Calu3 (cell line): Measurements from ENCODE around the gene HOXD9. TPM values are rescaled to one million over a fixed set of nuclear protein-coding genes. Genes with fewer than 3 reads are reported as not detected.

Experiments used
- BruUV-seq: library from RNA; stranded (reverse); fragments of 400-500 nt; replicated peaks from 2 replicates; lab custom pipeline; 2021; lab: Mats Ljungman, UMichigan
- CTCF ChIA-PET: fragments of 300-600 bp; sonication (Branson Sonifier 250); formaldehyde crosslinking; loops from one replicate; lab custom pipeline; 2022; ENCODE audit warnings: antibody characterized with exemption; lab: Charles Lee
- DNase-seq: peaks from one replicate; pipeline ENCODE4 v3.0.0; 2022
- H3K27ac Mint-ChIP-seq: one replicate; pipeline ENCODE4 v1.8.0; 2022; ENCODE audit warnings: mixed read lengths; ENCODE audit not compliant: unreplicated experiment
- H3K27me3 Mint-ChIP-seq: one replicate; pipeline ENCODE4 v1.8.0; 2022; ENCODE audit warnings: mixed read lengths; ENCODE audit not compliant: unreplicated experiment
- H3K36me3 Mint-ChIP-seq: one replicate; pipeline ENCODE4 v1.8.0; 2022; ENCODE audit warnings: mild to moderate bottlenecking, moderate library complexity, mixed read lengths; ENCODE audit not compliant: insufficient read depth, unreplicated experiment
- H3K4me1 Mint-ChIP-seq: one replicate; pipeline ENCODE4 v1.8.0; 2022; ENCODE audit warnings: mild to moderate bottlenecking, low read depth, mixed read lengths; ENCODE audit not compliant: unreplicated experiment
- H3K4me3 Mint-ChIP-seq: one replicate; pipeline ENCODE4 v1.8.0; 2022; ENCODE audit warnings: mild to moderate bottlenecking, low read depth, moderate library complexity, mixed read lengths; ENCODE audit not compliant: unreplicated experiment
- H3K9me3 Mint-ChIP-seq: one replicate; pipeline ENCODE4 v1.8.0; 2022; ENCODE audit warnings: low read depth, mixed read lengths; ENCODE audit not compliant: unreplicated experiment
- intact Hi-C: fragments of 100-400 bp; cut with micrococcal nuclease; formaldehyde crosslinking; loops from one replicate; pipeline ENCODE4 v1.10.0; 2022; ENCODE audit not compliant: unreplicated experiment
- total RNA-seq: library from RNA; stranded (reverse); gene quantifications from 2 replicates; pipeline ENCODE4 v1.2.3, GENCODE V29; 2022
- TF ChIP-seq, protein P1 (sequence below): fragments of 200-600 bp; IDR thresholded peaks from one replicate; pipeline ENCODE4 v1.8.0; 2022; ENCODE audit warnings: antibody characterized with exemption; ENCODE audit not compliant: unreplicated experiment

The HOXD9 gene
- total RNA-seq, 1 experiment from 2014 or later = not detected

DNA sequence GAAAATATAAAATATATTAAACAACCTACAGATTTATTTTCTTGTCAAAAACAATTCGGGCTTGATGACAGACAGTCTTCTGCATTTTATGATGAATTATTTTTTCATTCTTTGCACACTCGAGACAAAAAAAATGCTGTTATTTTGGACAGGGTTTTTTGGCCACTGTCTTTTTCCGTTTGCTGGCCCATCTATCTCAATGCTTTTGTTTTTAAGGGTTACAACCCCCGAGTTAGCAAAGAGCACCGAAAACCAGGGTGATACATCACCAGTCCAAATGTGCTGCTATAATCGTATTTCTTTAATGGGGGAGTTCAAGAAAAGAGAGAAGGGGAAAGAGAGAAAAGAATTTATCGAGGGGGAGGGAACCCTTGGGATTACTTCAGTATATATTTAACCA lies 46.5 kb upstream of the HOXD9 start:
- Mint-ChIP-seq H3K27ac (no peak overlapping the region), H3K4me3 (no peak overlapping the region), H3K4me1 (peaks cover 8% of the 10 kb centered on the region), H3K9me3 (no peaks in the 10 kb centered on the region), H3K36me3 (peaks cover 15% of the 10 kb centered on the region), H3K27me3 (peaks cover 44% of the 10 kb centered on the region)
- TF ChIP-seq, protein P1, sequence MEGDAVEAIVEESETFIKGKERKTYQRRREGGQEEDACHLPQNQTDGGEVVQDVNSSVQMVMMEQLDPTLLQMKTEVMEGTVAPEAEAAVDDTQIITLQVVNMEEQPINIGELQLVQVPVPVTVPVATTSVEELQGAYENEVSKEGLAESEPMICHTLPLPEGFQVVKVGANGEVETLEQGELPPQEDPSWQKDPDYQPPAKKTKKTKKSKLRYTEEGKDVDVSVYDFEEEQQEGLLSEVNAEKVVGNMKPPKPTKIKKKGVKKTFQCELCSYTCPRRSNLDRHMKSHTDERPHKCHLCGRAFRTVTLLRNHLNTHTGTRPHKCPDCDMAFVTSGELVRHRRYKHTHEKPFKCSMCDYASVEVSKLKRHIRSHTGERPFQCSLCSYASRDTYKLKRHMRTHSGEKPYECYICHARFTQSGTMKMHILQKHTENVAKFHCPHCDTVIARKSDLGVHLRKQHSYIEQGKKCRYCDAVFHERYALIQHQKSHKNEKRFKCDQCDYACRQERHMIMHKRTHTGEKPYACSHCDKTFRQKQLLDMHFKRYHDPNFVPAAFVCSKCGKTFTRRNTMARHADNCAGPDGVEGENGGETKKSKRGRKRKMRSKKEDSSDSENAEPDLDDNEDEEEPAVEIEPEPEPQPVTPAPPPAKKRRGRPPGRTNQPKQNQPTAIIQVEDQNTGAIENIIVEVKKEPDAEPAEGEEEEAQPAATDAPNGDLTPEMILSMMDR = no peak
- intact Hi-C loops = loop anchor here (10.0 kb wide), 1 partner anchor 111 kb away; no protein-coding TSS in a partner anchor
- DNase-seq = no peak
- CTCF ChIA-PET = no interaction called here
- no TSS peak for BruUV-seq

GRCh38 chr2:176076796-176077195 lies 45.7 kb upstream of the HOXD9 start:
- BruUV-seq = no TSS peak
- peaks cover 44% of the 10 kb centered on the region for H3K27me3 Mint-ChIP-seq
- TF ChIP-seq, protein P1 = no peak
- intact Hi-C loops = loop anchor here (10.0 kb wide), 1 partner anchor 112 kb away; no protein-coding TSS in a partner anchor
- H3K9me3 Mint-ChIP-seq = no peaks in the 10 kb centered on the region
- no peak for DNase-seq
- peaks cover 8% of the 10 kb centered on the region for H3K4me1 Mint-ChIP-seq
- CTCF ChIA-PET = no interaction called here
- peaks cover 15% of the 10 kb centered on the region for H3K36me3 Mint-ChIP-seq
- H3K4me3 Mint-ChIP-seq = no peak overlapping the region
- no peak overlapping the region for H3K27ac Mint-ChIP-seq

DNA sequence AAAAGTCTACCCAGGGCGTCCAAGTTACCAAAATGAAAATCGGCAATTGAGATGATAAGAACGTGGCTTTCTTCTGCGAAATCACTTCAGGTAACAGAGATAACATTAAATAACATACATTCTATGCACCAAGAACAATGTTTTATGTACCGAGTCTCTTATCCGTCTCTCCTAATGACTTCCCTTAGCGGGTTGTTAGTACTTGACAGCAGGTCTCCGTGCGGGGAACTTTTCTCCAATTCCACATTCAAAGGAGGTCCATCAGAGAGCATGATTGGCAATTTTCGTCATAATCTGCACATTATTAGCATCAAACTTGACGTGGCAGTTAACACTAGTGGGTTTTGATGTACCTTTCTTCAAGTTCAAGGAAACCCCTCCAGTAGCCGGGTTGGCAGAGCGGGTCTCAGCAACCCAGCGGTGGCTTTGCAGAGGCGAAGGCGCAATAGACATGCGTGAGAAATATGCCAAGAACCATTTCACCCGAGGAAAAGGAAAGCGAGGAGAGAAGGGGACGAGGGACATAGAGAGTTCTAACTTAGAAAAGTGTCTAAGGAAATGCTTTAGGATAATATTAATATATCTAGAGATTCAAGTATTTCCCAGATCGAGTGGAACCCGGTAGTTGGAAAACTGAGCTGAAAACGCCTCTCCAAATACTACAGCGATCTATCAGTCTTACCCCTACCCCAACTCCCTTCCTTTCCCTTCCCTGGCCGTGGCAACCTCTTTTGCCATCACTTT lies 43.8 kb upstream of the HOXD9 start:
- CTCF ChIA-PET = interaction anchor here (0.6 to 1.2 kb wide), 2 partner anchors 262 to 373 kb away, joined by 3 to 4 read pairs; no protein-coding TSS in a partner anchor
- peaks cover 2% of the 10 kb centered on the region for H3K9me3 Mint-ChIP-seq
- no peak for DNase-seq
- no TSS peak for BruUV-seq
- intact Hi-C loops = loop anchor here (10.0 kb wide), 1 partner anchor 114 kb away; no protein-coding TSS in a partner anchor
- H3K36me3 Mint-ChIP-seq = peaks cover 15% of the 10 kb centered on the region
- peak overlapping the region; percentile 86 for H3K4me3 Mint-ChIP-seq
- TF ChIP-seq, protein P1 = no peak
- peaks cover 8% of the 10 kb centered on the region for H3K4me1 Mint-ChIP-seq
- peaks cover 44% of the 10 kb centered on the region for H3K27me3 Mint-ChIP-seq
- H3K27ac Mint-ChIP-seq = no peak overlapping the region

- H3K4me3 Mint-ChIP-seq = peak overlapping the region; percentile 86
- H3K36me3 Mint-ChIP-seq = peaks cover 15% of the 10 kb centered on the region
- peaks cover 41% of the 10 kb centered on the region for H3K27me3 Mint-ChIP-seq
- BruUV-seq = no TSS peak
- no peak overlapping the region for H3K27ac Mint-ChIP-seq
- peaks cover 2% of the 10 kb centered on the region for H3K9me3 Mint-ChIP-seq
- intact Hi-C loops = loop anchor here (10.0 kb wide), 1 partner anchor 115 kb away; no protein-coding TSS in a partner anchor
- CTCF ChIA-PET = interaction anchor here (0.6 to 1.2 kb wide), 2 partner anchors 263 to 374 kb away, joined by 3 to 4 read pairs; no protein-coding TSS in a partner anchor
- peaks cover 8% of the 10 kb centered on the region for H3K4me1 Mint-ChIP-seq
- TF ChIP-seq, protein P1 = no peak
- DNase-seq = no peak
These were observed 43.2 kb upstream of the HOXD9 start for GRCh38 chr2:176079285-176079830.
